Measurements from ENCODE around the gene PSMB7. TPM values are rescaled to one million over a fixed set of nuclear protein-coding genes. Genes with fewer than 3 reads are reported as not detected.

PSMB7 gene
- total RNA-seq, 1 donor from 2014 or later = 193 TPM

GRCh38 chr9:124455820-124456219 is 40.6 kb upstream of the PSMB7 start:
- no peak overlapping the region for H3K4me3 ChIP-seq (ENCODE audit: low read depth, low read length)
- TF ChIP-seq CTCF (conservative IDR thresholded peaks at IDR 0.05; ENCODE audit: low read depth, low read length) = no peak
- DNase-seq (ENCODE audit: low read depth) = no peak

- TF ChIP-seq CTCF (conservative IDR thresholded peaks at IDR 0.05; ENCODE audit: low read depth, low read length) = no peak
Observed at GRCh38 chr9:124454791-124455443, 39.7 kb upstream of the PSMB7 start.

GRCh38 chr9:124454296-124454695 is 39.1 kb upstream of the PSMB7 start:
- TF ChIP-seq CTCF (conservative IDR thresholded peaks at IDR 0.05; ENCODE audit: low read depth, low read length) = no peak
- DNase-seq (ENCODE audit: low read depth) = no peak
- H3K4me3 ChIP-seq (ENCODE audit: low read depth, low read length) = no peak overlapping the region

More at GRCh38 chr9:124454791-124455443, 39.7 kb upstream of the PSMB7 start:
- DNase-seq (ENCODE audit: low read depth) = no peak
- no peak overlapping the region for H3K4me3 ChIP-seq (ENCODE audit: low read depth, low read length)

- no peak for DNase-seq (ENCODE audit: low read depth)
- no peak overlapping the region for H3K4me3 ChIP-seq (ENCODE audit: low read depth, low read length)
- no peak for TF ChIP-seq CTCF (conservative IDR thresholded peaks at IDR 0.05; ENCODE audit: low read depth, low read length)
Observed at GRCh38 chr9:124453586-124454191, 38.4 kb upstream of the PSMB7 start.

- TF ChIP-seq CTCF (conservative IDR thresholded peaks at IDR 0.05; ENCODE audit: low read depth, low read length) = no peak
- DNase-seq (ENCODE audit: low read depth) = no peak
- no peak overlapping the region for H3K4me3 ChIP-seq (ENCODE audit: low read depth, low read length)
Observed at GRCh38 chr9:124452841-124453585, 37.8 kb upstream of the PSMB7 start.

GRCh38 chr9:124452326-124452725 is 37.1 kb upstream of the PSMB7 start:
- H3K4me3 ChIP-seq (ENCODE audit: low read depth, low read length) = no peak overlapping the region
- DNase-seq (ENCODE audit: low read depth) = no peak
- TF ChIP-seq CTCF (conservative IDR thresholded peaks at IDR 0.05; ENCODE audit: low read depth, low read length) = no peak
